ENCODE measurements around the gene USP28.

DNA sequence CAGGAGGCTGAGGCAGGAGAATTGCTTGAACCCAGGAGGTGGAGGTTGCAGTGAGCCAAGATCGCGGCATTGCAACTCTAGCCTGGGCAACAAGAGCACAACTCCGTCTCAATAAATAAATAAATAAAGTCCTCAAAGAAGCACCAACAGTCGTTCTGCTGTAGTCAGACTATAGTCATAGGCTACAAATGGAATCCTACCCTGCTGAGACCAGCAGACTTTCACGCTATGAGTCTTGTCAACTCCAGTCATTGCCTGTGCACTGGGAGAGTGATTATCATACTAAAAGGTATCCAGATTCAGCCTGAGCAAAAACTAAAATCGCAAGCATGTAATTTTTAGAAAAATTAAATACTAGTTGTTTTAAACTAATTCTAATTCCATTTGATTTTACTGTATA, 19.6 kb downstream of the USP28 start:
- TF ChIP-seq POLR2AphosphoS5 (IDR thresholded peaks at IDR 0.05; ENCODE audit: low read depth, low read length) = no peak
- TF ChIP-seq POLR2A (IDR thresholded peaks at IDR 0.05; ENCODE audit: low read depth, low read length) = no peak
